ENCODE data around the gene MIXL1. TPM values are rescaled to one million over a fixed set of nuclear protein-coding genes. Genes with fewer than 3 reads are reported as not detected.

MIXL1 gene
- total RNA-seq, 1 experiment from 2014 or later = not detected

GRCh38 chr1:226220473-226221189, 2.8 kb upstream of the MIXL1 start:
- TF ChIP-seq CTCF (IDR thresholded peaks at IDR 0.05 in 2 of 3, conservative IDR thresholded peaks at IDR 0.05 in 1 of 3; ENCODE audit: borderline replicate concordance in 1 of 3, insufficient read depth in 1 of 3, low read depth in 2 of 3, low read length in 2 of 3) (no peak), SP1 (IDR thresholded peaks at IDR 0.05; ENCODE audit: low read depth) (no peak), TCF7L2 (IDR thresholded peaks at IDR 0.05; ENCODE audit: borderline replicate concordance, extremely low read depth, insufficient read depth, insufficient read length) (no peak), YY1 (IDR thresholded peaks at IDR 0.05; ENCODE audit: extremely low read depth, insufficient replicate concordance, low read depth, low read length) (no peak), ATF3 (IDR thresholded peaks at IDR 0.05) (no peak), POLR2AphosphoS5 (IDR thresholded peaks at IDR 0.05; ENCODE audit: low read depth, low read length) (no peak)
- no peak for DNase-seq (ENCODE audit: low read depth, low spot score)
- ChIA-PET RAD21 (ENCODE audit: low non-redundant PET in 1 of 2, low total read pairs in 2 of 2, uncharacterized antibody in 2 of 2, unreplicated experiment in 2 of 2) (no interaction called here), POLR2A (no interaction called here), CTCF (no interaction called here)
- Histone ChIP-seq H3K4me1 (ENCODE audit: control insufficient read depth in 1 of 2, insufficient read depth in 2 of 2, low read length in 2 of 2) (no peaks in the 10 kb centered on the region), H3K4me2 (ENCODE audit: low read length) (no peak overlapping the region), H3K27ac (ENCODE audit: low read depth, low read length) (no peak overlapping the region), H4K20me1 (ENCODE audit: insufficient read depth) (no peaks in the 10 kb centered on the region), H3K27me3 (ENCODE audit: insufficient read depth, low read length) (no peaks in the 10 kb centered on the region), H3K36me3 (ENCODE audit: control insufficient read depth in 1 of 2, insufficient read depth in 2 of 2, low read length in 2 of 2) (no peaks in the 10 kb centered on the region), H3K4me3 (replicated peaks in 1 of 2; ENCODE audit: low read depth in 1 of 2, low read length in 2 of 2) (no peak overlapping the region), H3K9me2 (ENCODE audit: insufficient read depth) (no peaks in the 10 kb centered on the region), H3K79me2 (ENCODE audit: insufficient read depth, low read length) (no peaks in the 10 kb centered on the region), H3K9ac (ENCODE audit: low read length) (no peak overlapping the region), H3K9me3 (ENCODE audit: control insufficient read depth in 1 of 2, insufficient read depth in 1 of 2, low read depth in 1 of 2, low read length in 2 of 2) (no peaks in the 10 kb centered on the region), H2AFZ (ENCODE audit: low read depth, low read length, poor library complexity, severe bottlenecking) (no peak overlapping the region)
- ATAC-seq = no peak
- BruUV-seq (replicated peaks) = no TSS peak
- intact Hi-C loops (cut with micrococcal nuclease) = no loop called here

Data from HCT116 (cell line).